Heart left ventricle (tissue), 16 donors: ENCODE measurements around the gene RUVBL2. TPM values are rescaled to one million over a fixed set of nuclear protein-coding genes. Genes with fewer than 3 reads are reported as not detected.
A peak's percentile ranks its signal among the peaks of the same experiment; 100 is the strongest.

Source experiments
- ATAC-seq, 4 donors: fragments of 200-7000 bp; cut with Tn5 transposase; one replicate each; pipeline ENCODE4 v1.9.1; 2020 to 2022; ENCODE audit warnings: moderate library complexity in 4 of 4, mild to moderate bottlenecking in 3 of 4, moderate number of reproducible peaks in 1 of 4
- DNase-seq, 5 donors: peaks; one replicate each; pipeline ENCODE4 v3.0.0-alpha.2; 2020
- H3K27ac ChIP-seq, 12 donors: fragments of 200-600 bp; sonication (generic) in 4 of 12; one replicate each; pipeline versions ENCODE4 v1.5.0 to v1.8.0; 2016 to 2022; ENCODE audit warnings: mild to moderate bottlenecking in 2 of 12
- H3K27me3 ChIP-seq, 9 donors: fragments of 200-600 bp; sonication (generic) in 2 of 9; one replicate each; pipeline versions ENCODE4 v1.5.1 to v1.8.0; 2016 to 2022; ENCODE audit warnings: mild to moderate bottlenecking in 3 of 9
- H3K36me3 ChIP-seq, 9 donors: fragments of 200-600 bp; sonication (generic) in 2 of 9; one replicate each; pipeline versions ENCODE4 v1.5.0 to v1.8.0; 2018 to 2022; ENCODE audit warnings: mild to moderate bottlenecking in 2 of 9
- H3K4me1 ChIP-seq, 12 donors: fragments of 200-600 bp; sonication (generic) in 4 of 12; one replicate each; pipeline versions ENCODE4 v1.5.0 to v1.8.0; 2016 to 2022; ENCODE audit warnings: mild to moderate bottlenecking in 3 of 12
- H3K4me3 ChIP-seq, 12 donors: fragments of 200-600 bp; sonication (generic) in 4 of 12; one replicate each; pipeline versions ENCODE4 v1.5.0 to v1.8.0; 2017 to 2022; ENCODE audit warnings: mild to moderate bottlenecking in 9 of 12, moderate library complexity in 4 of 12
- H3K9me3 ChIP-seq, 12 donors: fragments of 200-600 bp; sonication (generic) in 4 of 12; one replicate each; pipeline versions ENCODE4 v1.5.0 to v1.8.0; 2016 to 2022; ENCODE audit warnings: mild to moderate bottlenecking in 1 of 12
- POLR2A ChIP-seq, 2 donors: fragments of 450-650 bp; IDR thresholded peaks; one replicate each; pipeline ENCODE4 v1.6.1; 2017; ENCODE audit warnings: antibody characterized with exemption in 2 of 2, mild to moderate bottlenecking in 2 of 2, moderate library complexity in 2 of 2
- WGBS, 4 donors: extraction: QIAGEN DNeasy Blood & Tissue Kit in 2 of 4; methylation state at CpG; one replicate each; pipeline versions ENCODE4 v1.1.5 to v1.1.7; 2013 to 2018; 5-methylcytosine and 5-hydroxymethylcytosine counted together
- intact Hi-C, 10 donors: fragments of 100-400 bp; cut with DNase I; formaldehyde crosslinking; loops; one replicate each; pipeline versions ENCODE4 v1.11.1 to v1.14.2; 2022
- polyA plus RNA-seq, 2 donors: library from polyadenylated mRNA; stranded (reverse); fragments of 200-250 nt; gene quantifications; one replicate each; pipeline ENCODE4 v1.2.3, GENCODE V29; 2013
- total RNA-seq, 9 donors: library from RNA; depleted of rRNA in 2 of 9; stranded (reverse); fragments of >200 nt in 2 of 9; fragmentation: NEBNext Ultra II Directional in 3 of 9; extraction: Animal tissue kit (Norgen Biotek cat#: 25700) in 3 of 9; gene quantifications; one replicate each; pipeline versions ENCODE4 v1.1.0 to v1.2.4, GENCODE V29; 2016 to 2023
- TF ChIP-seq, protein P1 (sequence below), 12 donors: fragments of 200-600 bp; sonication (generic) in 4 of 12; IDR thresholded peaks; one replicate each; pipeline versions ENCODE4 v1.5.0 to v1.8.0; 2018 to 2022; ENCODE audit warnings: antibody characterized with exemption in 12 of 12, mild to moderate bottlenecking in 5 of 12
- donor health status: ischemic (EF 13 %, LVEDD 7.1; RV severe dilation, severe dysfunction).
- donor health status: healthy with polysubstance abuse.
- donor health status: DM: no; HTN: yes; CAD: no.
- donor health status: DM: no; HTN: no; CAD: no.
- donor health status: ischemic (EF 25% LVEDD 6.9; RV normal size, moderate dysfunction).
- donor health status: ischemic (EF 25% LVEDD 5.7; RV mildly dilated, moderate dysfunction).
- donor health status: healthy.
- donor health status: DM: yes; HTN: yes; CAD: no.
- donor health status: ischemic (EF 35%, LVEDD 5.7; RV mildly dilated, moderate dysfunction).
- donor health status: nonischemic (EF 11% LVEDD 7.7; RV severe dilation, severe dysfunction).
- donor health status: DM: yes; HTN: yes; CAD: no.
- donor health status: PGD.
- donor health status: ischemic (EF 29% LVEDD 5.4; RV normal size, mild dysfunction).
- donor health status: nonischemic (EF 23%, LVEDD 6.1; RV moderate dilation, normal function).

RUVBL2 gene
- total and polyA plus RNA-seq, 11 donors = 41.4 to 109 (median 54.7) TPM

GRCh38 chr19:48977061-48977460 is 16.6 kb upstream of the RUVBL2 start:
- Histone ChIP-seq H3K4me1 (peaks cover 0 to 29% (median 14%) of the 10 kb centered on the region in 12 donors), H3K9me3 (no peaks in the 10 kb centered on the region), H3K4me3 (no peak overlapping the region), H3K27me3 (no peaks in the 10 kb centered on the region), H3K27ac (peak overlapping the region in 10 of 12 donors; percentile 83 to 98 (median 88)), H3K36me3 (peaks cover 0 to 83% (median 74%) of the 10 kb centered on the region in 9 donors)
- WGBS, 4 donors = 72 to 88% (median 80%) methylated on average over 2 of the region's 2 CpGs
- ATAC-seq (no peak), DNase-seq (no peak)
- no peak for TF ChIP-seq POLR2A (IDR thresholded peaks at IDR 0.05)
- TF ChIP-seq, protein P1, sequence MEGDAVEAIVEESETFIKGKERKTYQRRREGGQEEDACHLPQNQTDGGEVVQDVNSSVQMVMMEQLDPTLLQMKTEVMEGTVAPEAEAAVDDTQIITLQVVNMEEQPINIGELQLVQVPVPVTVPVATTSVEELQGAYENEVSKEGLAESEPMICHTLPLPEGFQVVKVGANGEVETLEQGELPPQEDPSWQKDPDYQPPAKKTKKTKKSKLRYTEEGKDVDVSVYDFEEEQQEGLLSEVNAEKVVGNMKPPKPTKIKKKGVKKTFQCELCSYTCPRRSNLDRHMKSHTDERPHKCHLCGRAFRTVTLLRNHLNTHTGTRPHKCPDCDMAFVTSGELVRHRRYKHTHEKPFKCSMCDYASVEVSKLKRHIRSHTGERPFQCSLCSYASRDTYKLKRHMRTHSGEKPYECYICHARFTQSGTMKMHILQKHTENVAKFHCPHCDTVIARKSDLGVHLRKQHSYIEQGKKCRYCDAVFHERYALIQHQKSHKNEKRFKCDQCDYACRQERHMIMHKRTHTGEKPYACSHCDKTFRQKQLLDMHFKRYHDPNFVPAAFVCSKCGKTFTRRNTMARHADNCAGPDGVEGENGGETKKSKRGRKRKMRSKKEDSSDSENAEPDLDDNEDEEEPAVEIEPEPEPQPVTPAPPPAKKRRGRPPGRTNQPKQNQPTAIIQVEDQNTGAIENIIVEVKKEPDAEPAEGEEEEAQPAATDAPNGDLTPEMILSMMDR (IDR thresholded peaks at IDR 0.05) = no peak
- intact Hi-C loops = loop anchor here in 2 of 10 donors (10.0 kb wide), 2 partner anchors 182 to 332 kb away; partner anchors contain the start of gene CA11 (in 1 of the 2)

GRCh38 chr19:48982280-48982679 is 11.4 kb upstream of the RUVBL2 start:
- ATAC-seq (no peak), DNase-seq (no peak)
- Histone ChIP-seq H3K36me3 (peaks cover 0 to 84% (median 78%) of the 10 kb centered on the region in 9 donors), H3K9me3 (no peaks in the 10 kb centered on the region), H3K4me1 (peaks cover 0 to 26% (median 14%) of the 10 kb centered on the region in 12 donors), H3K4me3 (no peak overlapping the region), H3K27ac (peak overlapping the region in 8 of 12 donors; percentile 28 to 66 (median 39)), H3K27me3 (no peaks in the 10 kb centered on the region)
- WGBS, 4 donors = 91 to 94% (median 92%) methylated on average over 8 to 9 of the region's 9 CpGs
- intact Hi-C loops = no loop called here
- TF ChIP-seq, protein P1 (IDR thresholded peaks at IDR 0.05) = no peak
- TF ChIP-seq POLR2A (IDR thresholded peaks at IDR 0.05) = no peak

DNA sequence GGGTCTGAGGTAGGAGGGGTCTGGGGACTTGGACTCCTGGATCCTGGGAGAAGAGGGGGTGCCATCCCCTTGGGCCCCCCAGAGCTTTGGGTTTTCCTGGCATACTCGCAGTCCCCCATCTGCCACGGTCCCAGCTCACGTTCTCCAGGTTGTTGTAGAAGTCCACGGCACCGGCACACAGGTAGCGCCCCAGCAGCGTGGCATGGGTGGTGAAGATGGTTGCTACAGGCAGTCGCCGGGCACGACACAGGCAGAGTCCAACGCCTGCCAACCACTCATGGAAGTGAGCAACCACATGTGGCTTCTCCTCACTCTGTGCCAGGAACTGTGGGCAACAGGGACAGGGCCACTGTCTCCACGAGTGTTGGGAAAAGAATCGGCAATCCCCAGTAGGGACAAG is 8.0 kb upstream of the RUVBL2 start:
- DNase-seq = no peak
- H3K36me3 ChIP-seq = peaks cover 0 to 89% (median 81%) of the 10 kb centered on the region in 9 donors
- TF ChIP-seq, protein P1 (IDR thresholded peaks at IDR 0.05) = no peak
- no peak for TF ChIP-seq POLR2A (IDR thresholded peaks at IDR 0.05)
- intact Hi-C loops = no loop called here
- no peak overlapping the region for H3K4me3 ChIP-seq
- WGBS, 4 donors = 72 to 90% (median 83%) methylated on average over 10 to 13 of the region's 13 CpGs
- no peak for ATAC-seq
- H3K27ac ChIP-seq = no peak overlapping the region
- no peaks in the 10 kb centered on the region for H3K27me3 ChIP-seq
- no peaks in the 10 kb centered on the region for H3K9me3 ChIP-seq
- peaks cover 0 to 23% (median 11%) of the 10 kb centered on the region in 12 donors for H3K4me1 ChIP-seq

GRCh38 chr19:48986211-48986610 is 7.5 kb upstream of the RUVBL2 start:
- intact Hi-C loops = no loop called here
- Histone ChIP-seq H3K27ac (no peak overlapping the region), H3K27me3 (no peaks in the 10 kb centered on the region), H3K4me3 (no peak overlapping the region), H3K9me3 (no peaks in the 10 kb centered on the region), H3K4me1 (peaks cover 0 to 28% (median 16%) of the 10 kb centered on the region in 12 donors), H3K36me3 (peaks cover 0 to 85% (median 76%) of the 10 kb centered on the region in 9 donors)
- WGBS, 4 donors = 94 to 98% (median 96%) methylated on average over 3 of the region's 3 CpGs
- TF ChIP-seq, protein P1 (IDR thresholded peaks at IDR 0.05) = no peak
- TF ChIP-seq POLR2A (IDR thresholded peaks at IDR 0.05) = no peak
- DNase-seq (no peak), ATAC-seq (no peak)
